HepG2 (cell line): ENCODE measurements around the gene OTUD4. TPM values are rescaled to one million over a fixed set of nuclear protein-coding genes. Genes with fewer than 3 reads are reported as not detected.

Experiments used
- ATAC-seq: fragments of 200-7000 bp; cut with Tn5 transposase; 3 replicates; pipeline ENCODE4 v1.9.1; 2020; ENCODE audit warnings: mild to moderate bottlenecking, moderate library complexity
- BruUV-seq: library from RNA; stranded (reverse); fragments of 400-500 nt; replicated peaks from 2 replicates; lab custom pipeline; 2021; lab: Mats Ljungman, UMichigan
- CTCF ChIA-PET: fragments of 300-600 bp; formaldehyde crosslinking; extraction: SDS; loops from one replicate; lab custom pipeline; 2021; ENCODE audit warnings: low total read pairs, inconsistent platforms, low intra/inter-chr PET ratio; lab: Yijun Ruan, JAX
- POLR2A ChIA-PET: fragments of 350-600 bp; sonication (Branson Sonifier 250); formaldehyde crosslinking; loops from one replicate; lab custom pipeline; 2020; ENCODE audit warnings: antibody characterized with exemption, inconsistent platforms; lab: Yijun Ruan, JAX
- DNase-seq: peaks from one replicate; pipeline ENCODE4 v3.0.0-alpha.2; 2015; ENCODE audit warnings: low spot score
- FAIRE-seq: peaks from 3 replicates; lab custom pipeline; 2011; peaks lifted over from hg19 to GRCh38; lab: Jason Lieb, UNC
- H2AFZ ChIP-seq: one replicate; pipeline ENCODE4 v1.6.1; 2011; ENCODE audit warnings: low read length, inconsistent platforms
- H3K27ac ChIP-seq: fragments of 300-600 bp; 3 replicates; pipeline ENCODE4 v1.8.0; 2011; ENCODE audit warnings: mixed run types, mild to moderate bottlenecking, mixed read lengths, low read length, inconsistent platforms; ENCODE audit not compliant: insufficient read depth; ENCODE audit errors: extremely low read length
- H3K27me3 ChIP-seq, 2 experiments: fragments of 200-600 bp in 1 of 2; 2 replicates in 1 of 2; 3 replicates in 1 of 2; pipeline versions ENCODE4 v1.6.0 to v1.8.0; 2011; ENCODE audit warnings: low read length in 2 of 2, mild to moderate bottlenecking in 2 of 2, moderate library complexity in 2 of 2, inconsistent platforms in 1 of 2; ENCODE audit not compliant: insufficient read depth in 2 of 2, control insufficient read depth in 1 of 2
- H3K36me3 ChIP-seq, 2 experiments: fragments of 200-600 bp in 1 of 2; replicated peaks in 1 of 2; 2 replicates in 1 of 2; 3 replicates in 1 of 2; pipeline versions ENCODE4 v1.5.1 to v1.8.0; 2011; ENCODE audit warnings: low read length in 2 of 2, inconsistent platforms in 1 of 2; ENCODE audit not compliant: insufficient read depth in 2 of 2, control insufficient read depth in 1 of 2
- H3K4me1 ChIP-seq: 2 replicates; pipeline ENCODE4 v1.5.1; 2012; ENCODE audit warnings: low read length, inconsistent platforms; ENCODE audit not compliant: insufficient read depth
- H3K4me2 ChIP-seq: 2 replicates; pipeline ENCODE4 v1.6.0; 2011; ENCODE audit warnings: low read depth, low read length, inconsistent platforms
- H3K4me3 ChIP-seq, 3 experiments: fragments of 200-600 bp in 1 of 3; sonication (generic), shearing (Covaris generic) in 1 of 3; replicated peaks in 1 of 3; 2 replicates each; pipeline ENCODE4 v1.5.1; 2011 to 2016; ENCODE audit warnings: low read length in 3 of 3, inconsistent platforms in 2 of 3, low read depth in 2 of 3, mild to moderate bottlenecking in 2 of 3, control low read depth in 1 of 3, mixed read lengths in 1 of 3; ENCODE audit not compliant: insufficient read depth in 1 of 3
- H3K79me2 ChIP-seq: one replicate; pipeline ENCODE4 v1.6.1; 2011; ENCODE audit warnings: low read length, inconsistent platforms; ENCODE audit not compliant: insufficient read depth
- H3K9ac ChIP-seq: 2 replicates; pipeline ENCODE4 v1.6.0; 2011; ENCODE audit warnings: mild to moderate bottlenecking, low read depth, low read length, inconsistent platforms; ENCODE audit not compliant: insufficient read depth
- H3K9me3 ChIP-seq: 2 replicates; pipeline ENCODE4 v1.5.1; 2012; ENCODE audit warnings: mild to moderate bottlenecking, low read length
- H4K20me1 ChIP-seq: 2 replicates; pipeline ENCODE4 v1.6.0; 2011; ENCODE audit warnings: inconsistent platforms, mild to moderate bottlenecking, low read length, moderate library complexity; ENCODE audit not compliant: insufficient read depth
- CTCF ChIP-seq: sonication (generic); formaldehyde crosslinking; IDR thresholded peaks from 2 replicates; pipeline ENCODE4 v1.5.0; 2020; ENCODE audit warnings: mild to moderate bottlenecking, missing genetic modification reagents, moderate library complexity
- GZF1 ChIP-seq: sonication (generic); formaldehyde crosslinking; IDR thresholded peaks from 2 replicates; pipeline ENCODE4 v1.5.1; 2020; ENCODE audit warnings: mild to moderate bottlenecking, missing genetic modification reagents
- JARID2 ChIP-seq: sonication (generic); formaldehyde crosslinking; IDR thresholded peaks from 2 replicates; pipeline ENCODE4 v1.8.1; 2023; ENCODE audit warnings: missing genetic modification reagents, inconsistent platforms; ENCODE audit not compliant: insufficient replicate concordance
- PHB2 ChIP-seq: fragments of 450-650 bp; IDR thresholded peaks from 2 replicates; pipeline ENCODE4 v1.6.1; 2018; ENCODE audit not compliant: partially characterized antibody
- SMC3 ChIP-seq: IDR thresholded peaks from 2 replicates; pipeline ENCODE4 v1.6.1; 2011; ENCODE audit warnings: low read length, improper control_type of control experiment
- SP2 ChIP-seq: sonication (generic); formaldehyde crosslinking; IDR thresholded peaks from 2 replicates; pipeline ENCODE4 v1.5.1; 2020; ENCODE audit warnings: mild to moderate bottlenecking, missing genetic modification reagents
- STAG1 ChIP-seq: sonication (generic); formaldehyde crosslinking; IDR thresholded peaks from 2 replicates; pipeline ENCODE4 v1.4.0; 2020; ENCODE audit warnings: missing genetic modification reagents
- ZKSCAN5 ChIP-seq: sonication (generic); formaldehyde crosslinking; IDR thresholded peaks from 2 replicates; pipeline ENCODE4 v1.5.1; 2020; ENCODE audit warnings: mild to moderate bottlenecking, missing genetic modification reagents
- in situ Hi-C: cut with HindIII; loops from 2 replicates; pipeline ENCODE4 v1.10.0; 2017; ENCODE audit warnings: low pct_unique_long_range_greater_than_20kb; ENCODE audit not compliant: extremely low pct_ligation_motif_present
- intact Hi-C: fragments of 100-400 bp; cut with micrococcal nuclease; formaldehyde crosslinking; loops from one replicate; pipeline ENCODE4 v1.10.0; 2022; ENCODE audit not compliant: unreplicated experiment
- polyA plus RNA-seq, 8 experiments: library from polyadenylated mRNA; depleted of rRNA in 3 of 8; stranded (reverse) in 7 of 8; unstranded in 1 of 8; fragments of >200 nt; fragmentation: Illumina TruSeq in 4 of 8; extraction: Trizol in 4 of 8; gene quantifications; 2 replicates each; pipeline versions ENCODE4 v1.2.1 to v1.2.3, GENCODE V29; 2011 to 2016; ENCODE audit warnings: low read depth in 4 of 8, missing spikeins in 1 of 8, mixed read lengths in 1 of 8; ENCODE audit not compliant: insufficient read depth in 1 of 8
- total RNA-seq, 5 experiments: library from RNA; depleted of rRNA; stranded (reverse); fragments of >200 nt; fragmentation: Illumina TruSeq; extraction: Trizol; gene quantifications; 2 replicates each; pipeline ENCODE4 v1.2.3, GENCODE V29; 2016; ENCODE audit warnings: low read depth in 1 of 5

OTUD4 gene
- total and polyA plus RNA-seq, 2 of the 13 experiments (the other 11 are each of a cell fraction or from before 2014, with no cell fraction given) = 16.1 to 18.0 TPM

- Histone ChIP-seq H3K4me2 (no peak overlapping the region), H3K9ac (no peak overlapping the region), H3K4me1 (no peaks in the 10 kb centered on the region), H2AFZ (no peak overlapping the region), H3K36me3 (no peaks in the 10 kb centered on the region), H3K27me3 (no peaks in the 10 kb centered on the region; a peak in 2 of 5 replicates), H4K20me1 (no peaks in the 10 kb centered on the region), H3K4me3 (no peak overlapping the region), H3K9me3 (no peaks in the 10 kb centered on the region), H3K79me2 (no peaks in the 10 kb centered on the region)
- no TSS peak for BruUV-seq
- DNase-seq (no peak), ATAC-seq (no peak), FAIRE-seq (peak; percentile 50)
- in situ Hi-C loops = loop anchor here (10.0 kb wide), 1 partner anchor 398 kb away; the partner anchor contains the start of gene MMAA
- intact Hi-C loops = loop anchor here (1.0 to 10.0 kb wide), 3 partner anchors 341 to 528 kb away; partner anchors contain the start of gene MMAA
- peak; percentile 20; the same call in 1 of the 2 replicates for TF ChIP-seq SMC3
- peak; percentile 75 for TF ChIP-seq STAG1
- TF ChIP-seq PHB2 = no peak
- no peak for TF ChIP-seq ZKSCAN5 (CRISPR knock-in tag)
- no peak for TF ChIP-seq GZF1 (CRISPR knock-in tag)
- TF ChIP-seq CTCF (CRISPR knock-in tag) = peak; percentile 53
- TF ChIP-seq SP2 (CRISPR knock-in tag) = no peak
- no peak for TF ChIP-seq JARID2
- TF ChIP-seq, all 625 proteins: peak for 3
- CTCF ChIA-PET = interaction anchor here (0.9 to 1.3 kb wide), 3 partner anchors 341 to 393 kb away, joined by 5 to 7 read pairs (median 6); no protein-coding TSS in a partner anchor
- POLR2A ChIA-PET = interaction anchor here (1.1 kb wide), 1 partner anchor 400 kb away, joined by 3 read pairs; no protein-coding TSS in a partner anchor
- H3K27ac ChIP-seq = no peak overlapping the region
Measured at GRCh38 chr4:145216535-145216934, 36.1 kb upstream of the OTUD4 start.
